ENCODE results near the gene PTGER4. TPM values are rescaled to one million over a fixed set of nuclear protein-coding genes. Genes with fewer than 3 reads are reported as not detected.

The PTGER4 gene
- total and polyA plus RNA-seq, 2 of the 8 experiments (the other 6 are each of a cell fraction or from before 2014, with no cell fraction given), result 0.76 to 1.2 TPM

GRCh38 chr5:40714001-40714400 is 34.3 kb downstream of the PTGER4 start:
- Histone ChIP-seq H3K4me2 (ENCODE audit: insufficient read depth in 1 of 2, low read depth in 2 of 2, low read length in 2 of 2) (no peak overlapping the region), H4K8ac (ENCODE audit: extremely low read depth, insufficient read depth, low read length) (no peak overlapping the region), H2AK5ac (ENCODE audit: low read depth, low read length) (no peak overlapping the region), H2BK20ac (ENCODE audit: low read length) (no peak overlapping the region), H3K79me1 (ENCODE audit: low read depth, low read length) (no peaks in the 10 kb centered on the region), H4K20me1 (replicated peaks in 1 of 2; ENCODE audit: control insufficient read depth in 1 of 2, insufficient read depth in 2 of 2, low read length in 2 of 2) (no peaks in the 10 kb centered on the region), H3K18ac (ENCODE audit: extremely low read depth, low read length) (no peak overlapping the region), H2BK15ac (ENCODE audit: low read length) (no peak overlapping the region), H3K9me3 (ENCODE audit: insufficient read depth in 2 of 2, low read depth in 1 of 2, low read length in 1 of 2) (no peaks in the 10 kb centered on the region), H3K14ac (ENCODE audit: insufficient read length) (no peak overlapping the region), H3K9ac (replicated peaks in 1 of 4; ENCODE audit: extremely low read depth in 1 of 4, low read depth in 3 of 4, low read length in 3 of 4) (no peak overlapping the region), H2BK120ac (replicated peaks; ENCODE audit: low read depth, low read length) (no peak overlapping the region), H3K23ac (ENCODE audit: insufficient read length) (no peak overlapping the region), H3K56ac (replicated peaks; ENCODE audit: insufficient read length, low read depth, low read length) (no peak overlapping the region), H3K79me2 (ENCODE audit: control insufficient read depth in 1 of 2, insufficient read depth in 2 of 2, low read length in 2 of 2) (no peaks in the 10 kb centered on the region), H4K5ac (ENCODE audit: insufficient read length, low read depth, low read length) (no peak overlapping the region), H2BK5ac (ENCODE audit: low read depth, low read length) (no peak overlapping the region), H3K27me3 (replicated peaks in 1 of 4; ENCODE audit: control insufficient read depth in 3 of 4, extremely low read depth in 1 of 4, insufficient read depth in 3 of 4, low read length in 3 of 4) (no peaks in the 10 kb centered on the region), H3K4me1 (replicated peaks in 1 of 4; ENCODE audit: control insufficient read depth in 3 of 4, insufficient read depth in 4 of 4, low read length in 3 of 4) (no peaks in the 10 kb centered on the region), H2BK12ac (ENCODE audit: low read depth, low read length) (no peak overlapping the region), H3K4ac (replicated peaks; ENCODE audit: insufficient read length, low read depth, low read length) (no peak overlapping the region), H4K91ac (replicated peaks; ENCODE audit: insufficient read length, low read length) (no peak overlapping the region), H3K27ac (ENCODE audit: low read depth, low read length) (no peak overlapping the region), H3K36me3 (ENCODE audit: control insufficient read depth in 2 of 4, insufficient read depth in 4 of 4, low read length in 3 of 4) (no peaks in the 10 kb centered on the region; a peak in 1 of 8 replicates), H2AFZ (ENCODE audit: low read length) (no peak overlapping the region), H3K4me3 (ENCODE audit: extremely low read depth in 1 of 4, insufficient read depth in 2 of 4, low read depth in 3 of 4, low read length in 4 of 4) (no peak overlapping the region), H3K23me2 (ENCODE audit: low read depth, low read length) (no peaks in the 10 kb centered on the region)
- FAIRE-seq (no peak), DNase-seq (ENCODE audit: low read depth in 1 of 2, low spot score in 2 of 2) (no peak)
- TF ChIP-seq SRF (IDR thresholded peaks at IDR 0.05; ENCODE audit: low read depth, low read length) (no peak), TCF12 (IDR thresholded peaks at IDR 0.05; ENCODE audit: low read depth, low read length) (no peak), EZH2 (IDR thresholded peaks at IDR 0.05; ENCODE audit: low read depth, low read length, severe bottlenecking) (no peak)
- ChIA-PET CTCF (ENCODE audit: partially characterized antibody) (interaction anchor here (0.8 to 1.4 kb wide), 4 partner anchors 11 to 102 kb away, joined by 3 to 4 read pairs (median 4); no protein-coding TSS in a partner anchor), POLR2A (ENCODE audit: partially characterized antibody) (no interaction called here)
